Stomach smooth muscle (tissue), 2 donors: ENCODE results near the gene FKBP5.

ENCODE experiments used
- H3K27ac ChIP-seq: one replicate; pipeline ENCODE4 v1.7.0; 2013; ENCODE audit warnings: mild to moderate bottlenecking, low read length, inconsistent platforms
- H3K27me3 ChIP-seq, 2 donors: one replicate each; pipeline ENCODE4 v1.7.0; 2013; ENCODE audit warnings: low read length in 2 of 2; ENCODE audit not compliant: insufficient read depth in 2 of 2, control insufficient read depth in 1 of 2
- H3K36me3 ChIP-seq, 2 donors: one replicate each; pipeline ENCODE4 v1.7.0; 2013; ENCODE audit warnings: low read length in 2 of 2; ENCODE audit not compliant: control insufficient read depth in 2 of 2, insufficient read depth in 2 of 2
- H3K4me1 ChIP-seq: one replicate; pipeline ENCODE4 v1.7.0; 2013; ENCODE audit warnings: low read length; ENCODE audit not compliant: control insufficient read depth, insufficient read depth
- H3K4me3 ChIP-seq, 2 donors: one replicate each; pipeline ENCODE4 v1.7.0; 2013; ENCODE audit warnings: low read length in 2 of 2
- H3K9ac ChIP-seq, 2 donors: one replicate each; pipeline ENCODE4 v1.7.0; 2013; ENCODE audit warnings: low read length in 2 of 2, mild to moderate bottlenecking in 1 of 2
- H3K9me3 ChIP-seq, 2 donors: one replicate each; pipeline ENCODE4 v1.7.0; 2013; ENCODE audit warnings: low read length in 2 of 2; ENCODE audit not compliant: control insufficient read depth in 2 of 2
- donor health status: healthy.
- donor health status: Pancreatic carcinoma.

Gene FKBP5

GRCh38 chr6:35562060-35562459 lies 126.7 kb downstream of the FKBP5 start:
- H3K4me1 ChIP-seq: no peaks in the 10 kb centered on the region
- no peak overlapping the region for H3K27ac ChIP-seq
- H3K27me3 ChIP-seq: peaks cover 0 to 2% of the 10 kb centered on the region in 2 donors
- H3K9me3 ChIP-seq: no peaks in the 10 kb centered on the region
- no peak overlapping the region for H3K4me3 ChIP-seq
- no peaks in the 10 kb centered on the region for H3K36me3 ChIP-seq
- H3K9ac ChIP-seq: no peak overlapping the region

- peaks cover 0 to 2% of the 10 kb centered on the region in 2 donors for H3K27me3 ChIP-seq
- H3K4me1 ChIP-seq: no peaks in the 10 kb centered on the region
- H3K9ac ChIP-seq: no peak overlapping the region
- no peaks in the 10 kb centered on the region for H3K36me3 ChIP-seq
- H3K4me3 ChIP-seq: no peak overlapping the region
- H3K27ac ChIP-seq: no peak overlapping the region
- no peaks in the 10 kb centered on the region for H3K9me3 ChIP-seq
Measured at GRCh38 chr6:35561113-35561512, 127.6 kb downstream of the FKBP5 start.

- Histone ChIP-seq H3K9me3 (no peaks in the 10 kb centered on the region), H3K4me1 (no peaks in the 10 kb centered on the region), H3K9ac (no peak overlapping the region), H3K36me3 (no peaks in the 10 kb centered on the region), H3K27ac (no peak overlapping the region), H3K4me3 (no peak overlapping the region), H3K27me3 (peaks cover 0 to 2% of the 10 kb centered on the region in 2 donors)
Measured at GRCh38 chr6:35558571-35558970, 130.1 kb downstream of the FKBP5 start.

GRCh38 chr6:35557239-35557638 lies 131.5 kb downstream of the FKBP5 start:
- H3K27ac ChIP-seq: no peak overlapping the region
- no peak overlapping the region for H3K4me3 ChIP-seq
- H3K9ac ChIP-seq: no peak overlapping the region
- H3K27me3 ChIP-seq: peaks cover 0 to 2% of the 10 kb centered on the region in 2 donors
- no peaks in the 10 kb centered on the region for H3K4me1 ChIP-seq
- H3K9me3 ChIP-seq: peaks cover 3 to 4% of the 10 kb centered on the region in 2 donors
- H3K36me3 ChIP-seq: no peaks in the 10 kb centered on the region

- H3K9me3 ChIP-seq: peaks cover 4% of the 10 kb centered on the region in 2 donors
- H3K36me3 ChIP-seq: no peaks in the 10 kb centered on the region
Measured at GRCh38 chr6:35554811-35555210, 133.9 kb downstream of the FKBP5 start.

GRCh38 chr6:35553315-35553714 lies 135.4 kb downstream of the FKBP5 start:
- H3K4me3 ChIP-seq: no peak overlapping the region
- H3K9me3 ChIP-seq: peaks cover 4% of the 10 kb centered on the region in 2 donors
- no peaks in the 10 kb centered on the region for H3K36me3 ChIP-seq
- no peaks in the 10 kb centered on the region for H3K27me3 ChIP-seq
- H3K9ac ChIP-seq: no peak overlapping the region
- no peaks in the 10 kb centered on the region for H3K4me1 ChIP-seq
- no peak overlapping the region for H3K27ac ChIP-seq

More at GRCh38 chr6:35554811-35555210, 133.9 kb downstream of the FKBP5 start:
- no peak overlapping the region for H3K27ac ChIP-seq
- H3K4me3 ChIP-seq: no peak overlapping the region
- no peaks in the 10 kb centered on the region for H3K27me3 ChIP-seq
- H3K4me1 ChIP-seq: no peaks in the 10 kb centered on the region
- no peak overlapping the region for H3K9ac ChIP-seq

GRCh38 chr6:35552285-35552917 lies 136.3 kb downstream of the FKBP5 start:
- Histone ChIP-seq H3K4me1 (no peaks in the 10 kb centered on the region), H3K27ac (no peak overlapping the region), H3K4me3 (no peak overlapping the region), H3K9ac (no peak overlapping the region), H3K36me3 (no peaks in the 10 kb centered on the region), H3K9me3 (peaks cover 4% of the 10 kb centered on the region in 2 donors), H3K27me3 (no peaks in the 10 kb centered on the region)

- Histone ChIP-seq H3K36me3 (no peaks in the 10 kb centered on the region), H3K27me3 (no peaks in the 10 kb centered on the region), H3K4me3 (no peak overlapping the region), H3K9ac (no peak overlapping the region), H3K4me1 (no peaks in the 10 kb centered on the region), H3K27ac (no peak overlapping the region), H3K9me3 (peaks cover 4% of the 10 kb centered on the region in 2 donors)
Measured at GRCh38 chr6:35550437-35550836, 138.3 kb downstream of the FKBP5 start.

GRCh38 chr6:35547676-35548075 lies 141.0 kb downstream of the FKBP5 start:
- H3K4me1 ChIP-seq: no peaks in the 10 kb centered on the region
- no peaks in the 10 kb centered on the region for H3K36me3 ChIP-seq
- H3K27me3 ChIP-seq: no peaks in the 10 kb centered on the region
- peaks cover 4% of the 10 kb centered on the region in 2 donors for H3K9me3 ChIP-seq
- no peak overlapping the region for H3K4me3 ChIP-seq
- no peak overlapping the region for H3K27ac ChIP-seq
- no peak overlapping the region for H3K9ac ChIP-seq

GRCh38 chr6:35544769-35545361 lies 143.8 kb downstream of the FKBP5 start:
- no peak overlapping the region for H3K9ac ChIP-seq
- no peaks in the 10 kb centered on the region for H3K4me1 ChIP-seq
- H3K9me3 ChIP-seq: no peaks in the 10 kb centered on the region
- no peaks in the 10 kb centered on the region for H3K27me3 ChIP-seq
- H3K27ac ChIP-seq: no peak overlapping the region
- no peaks in the 10 kb centered on the region for H3K36me3 ChIP-seq
- H3K4me3 ChIP-seq: no peak overlapping the region

GRCh38 chr6:35543459-35544193 lies 145.1 kb downstream of the FKBP5 start:
- Histone ChIP-seq H3K27ac (no peak overlapping the region), H3K4me1 (no peaks in the 10 kb centered on the region), H3K9me3 (no peaks in the 10 kb centered on the region), H3K36me3 (no peaks in the 10 kb centered on the region), H3K4me3 (no peak overlapping the region), H3K9ac (no peak overlapping the region), H3K27me3 (no peaks in the 10 kb centered on the region)
